HepG2 (cell line): ENCODE data around the gene ASIC2. TPM values are rescaled to one million over a fixed set of nuclear protein-coding genes. Genes with fewer than 3 reads are reported as not detected.

Experiments used
- ATAC-seq: fragments of 200-7000 bp; cut with Tn5 transposase; 3 replicates; pipeline ENCODE4 v1.9.1; 2020; ENCODE audit warnings: mild to moderate bottlenecking, moderate library complexity
- BruUV-seq: library from RNA; stranded (reverse); fragments of 400-500 nt; replicated peaks from 2 replicates; lab custom pipeline; 2021; lab: Mats Ljungman, UMichigan
- CTCF ChIA-PET: fragments of 300-600 bp; formaldehyde crosslinking; extraction: SDS; loops from one replicate; lab custom pipeline; 2021; ENCODE audit warnings: low total read pairs, inconsistent platforms, low intra/inter-chr PET ratio; lab: Yijun Ruan, JAX
- POLR2A ChIA-PET: fragments of 350-600 bp; sonication (Branson Sonifier 250); formaldehyde crosslinking; loops from one replicate; lab custom pipeline; 2020; ENCODE audit warnings: antibody characterized with exemption, inconsistent platforms; lab: Yijun Ruan, JAX
- DNase-seq: peaks from one replicate; pipeline ENCODE4 v3.0.0-alpha.2; 2015; ENCODE audit warnings: low spot score
- FAIRE-seq: peaks from 3 replicates; lab custom pipeline; 2011; peaks lifted over from hg19 to GRCh38; lab: Jason Lieb, UNC
- H2AFZ ChIP-seq: one replicate; pipeline ENCODE4 v1.6.1; 2011; ENCODE audit warnings: low read length, inconsistent platforms
- H3K27ac ChIP-seq: fragments of 300-600 bp; 3 replicates; pipeline ENCODE4 v1.8.0; 2011; ENCODE audit warnings: mixed run types, mild to moderate bottlenecking, mixed read lengths, low read length, inconsistent platforms; ENCODE audit not compliant: insufficient read depth; ENCODE audit errors: extremely low read length
- H3K27me3 ChIP-seq, 2 experiments: fragments of 200-600 bp in 1 of 2; 2 replicates in 1 of 2; 3 replicates in 1 of 2; pipeline versions ENCODE4 v1.6.0 to v1.8.0; 2011; ENCODE audit warnings: low read length in 2 of 2, mild to moderate bottlenecking in 2 of 2, moderate library complexity in 2 of 2, inconsistent platforms in 1 of 2; ENCODE audit not compliant: insufficient read depth in 2 of 2, control insufficient read depth in 1 of 2
- H3K36me3 ChIP-seq, 2 experiments: fragments of 200-600 bp in 1 of 2; replicated peaks in 1 of 2; 2 replicates in 1 of 2; 3 replicates in 1 of 2; pipeline versions ENCODE4 v1.5.1 to v1.8.0; 2011; ENCODE audit warnings: low read length in 2 of 2, inconsistent platforms in 1 of 2; ENCODE audit not compliant: insufficient read depth in 2 of 2, control insufficient read depth in 1 of 2
- H3K4me1 ChIP-seq: 2 replicates; pipeline ENCODE4 v1.5.1; 2012; ENCODE audit warnings: low read length, inconsistent platforms; ENCODE audit not compliant: insufficient read depth
- H3K4me2 ChIP-seq: 2 replicates; pipeline ENCODE4 v1.6.0; 2011; ENCODE audit warnings: low read depth, low read length, inconsistent platforms
- H3K4me3 ChIP-seq, 3 experiments: fragments of 200-600 bp in 1 of 3; sonication (generic), shearing (Covaris generic) in 1 of 3; replicated peaks in 1 of 3; 2 replicates each; pipeline ENCODE4 v1.5.1; 2011 to 2016; ENCODE audit warnings: low read length in 3 of 3, inconsistent platforms in 2 of 3, low read depth in 2 of 3, mild to moderate bottlenecking in 2 of 3, control low read depth in 1 of 3, mixed read lengths in 1 of 3; ENCODE audit not compliant: insufficient read depth in 1 of 3
- H3K79me2 ChIP-seq: one replicate; pipeline ENCODE4 v1.6.1; 2011; ENCODE audit warnings: low read length, inconsistent platforms; ENCODE audit not compliant: insufficient read depth
- H3K9ac ChIP-seq: 2 replicates; pipeline ENCODE4 v1.6.0; 2011; ENCODE audit warnings: mild to moderate bottlenecking, low read depth, low read length, inconsistent platforms; ENCODE audit not compliant: insufficient read depth
- H3K9me3 ChIP-seq: 2 replicates; pipeline ENCODE4 v1.5.1; 2012; ENCODE audit warnings: mild to moderate bottlenecking, low read length
- H4K20me1 ChIP-seq: 2 replicates; pipeline ENCODE4 v1.6.0; 2011; ENCODE audit warnings: inconsistent platforms, mild to moderate bottlenecking, low read length, moderate library complexity; ENCODE audit not compliant: insufficient read depth
- ARNTL ChIP-seq: sonication (generic); formaldehyde crosslinking; IDR thresholded peaks from 2 replicates; pipeline ENCODE4 v1.4.0; 2020; ENCODE audit warnings: mild to moderate bottlenecking, missing genetic modification reagents
- CEBPG ChIP-seq: IDR thresholded peaks from 2 replicates; pipeline ENCODE4 v1.6.1; 2016
- FOXK1 ChIP-seq: sonication (generic); formaldehyde crosslinking; IDR thresholded peaks from 2 replicates; pipeline ENCODE4 v1.4.0; 2020; ENCODE audit warnings: low read depth, missing genetic modification reagents, borderline replicate concordance
- GABPB1 ChIP-seq: IDR thresholded peaks from 2 replicates; pipeline ENCODE4 v1.6.1; 2016; ENCODE audit warnings: mild to moderate bottlenecking, missing genetic modification reagents, moderate library complexity, missing compliant biosample characterization
- HNF4A ChIP-seq: sonication (generic); formaldehyde crosslinking; IDR thresholded peaks from 2 replicates; pipeline ENCODE4 v1.4.0; 2020; ENCODE audit warnings: missing genetic modification reagents
- HOXA3 ChIP-seq: sonication (generic); formaldehyde crosslinking; IDR thresholded peaks from 2 replicates; pipeline ENCODE4 v1.5.0; 2020; ENCODE audit warnings: missing genetic modification reagents
- JARID2 ChIP-seq: sonication (generic); formaldehyde crosslinking; IDR thresholded peaks from 2 replicates; pipeline ENCODE4 v1.8.1; 2023; ENCODE audit warnings: missing genetic modification reagents, inconsistent platforms; ENCODE audit not compliant: insufficient replicate concordance
- KAT7 ChIP-seq: IDR thresholded peaks from 2 replicates; pipeline ENCODE4 v1.6.1; 2018; ENCODE audit warnings: borderline replicate concordance, missing compliant biosample characterization
- MXD1 ChIP-seq: sonication (generic); formaldehyde crosslinking; IDR thresholded peaks from 2 replicates; pipeline ENCODE4 v1.4.0; 2020; ENCODE audit warnings: mild to moderate bottlenecking, missing genetic modification reagents
- NR2F2 ChIP-seq: IDR thresholded peaks from 2 replicates; pipeline ENCODE4 v1.6.1; 2012; ENCODE audit warnings: low read depth, inconsistent platforms, borderline replicate concordance
- RAD51 ChIP-seq: fragments of 450-650 bp; IDR thresholded peaks from 2 replicates; pipeline ENCODE4 v1.6.1; 2016; ENCODE audit warnings: borderline replicate concordance
- SMYD3 ChIP-seq: sonication (generic); formaldehyde crosslinking; IDR thresholded peaks from 2 replicates; pipeline ENCODE4 v1.8.1; 2023; ENCODE audit warnings: mild to moderate bottlenecking, missing genetic modification reagents
- STAG1 ChIP-seq: sonication (generic); formaldehyde crosslinking; IDR thresholded peaks from 2 replicates; pipeline ENCODE4 v1.4.0; 2020; ENCODE audit warnings: missing genetic modification reagents
- ZNF501 ChIP-seq: sonication (generic); formaldehyde crosslinking; IDR thresholded peaks from 2 replicates; pipeline ENCODE4 v1.5.1; 2020; ENCODE audit warnings: mild to moderate bottlenecking, moderate library complexity, missing genetic modification reagents
- ZNF616 ChIP-seq: sonication (generic); formaldehyde crosslinking; IDR thresholded peaks from 2 replicates; pipeline ENCODE4 v1.5.0; 2020; ENCODE audit warnings: low read depth, mild to moderate bottlenecking, missing genetic modification reagents
- ZNF772 ChIP-seq: sonication (generic); formaldehyde crosslinking; IDR thresholded peaks from 2 replicates; pipeline ENCODE4 v1.5.0; 2020; ENCODE audit warnings: mild to moderate bottlenecking, missing genetic modification reagents
- WGBS: methylation state at CpG from one replicate; pipeline ENCODE4 v1.1.6; 2017; ENCODE audit warnings: low lambda C conversion rate; 5-methylcytosine and 5-hydroxymethylcytosine counted together
- in situ Hi-C: cut with HindIII; loops from 2 replicates; pipeline ENCODE4 v1.10.0; 2017; ENCODE audit warnings: low pct_unique_long_range_greater_than_20kb; ENCODE audit not compliant: extremely low pct_ligation_motif_present
- intact Hi-C: fragments of 100-400 bp; cut with micrococcal nuclease; formaldehyde crosslinking; loops from one replicate; pipeline ENCODE4 v1.10.0; 2022; ENCODE audit not compliant: unreplicated experiment
- polyA plus RNA-seq, 8 experiments: library from polyadenylated mRNA; depleted of rRNA in 3 of 8; stranded (reverse) in 7 of 8; unstranded in 1 of 8; fragments of >200 nt; fragmentation: Illumina TruSeq in 4 of 8; extraction: Trizol in 4 of 8; gene quantifications; 2 replicates each; pipeline versions ENCODE4 v1.2.1 to v1.2.3, GENCODE V29; 2011 to 2016; ENCODE audit warnings: low read depth in 4 of 8, missing spikeins in 1 of 8, mixed read lengths in 1 of 8; ENCODE audit not compliant: insufficient read depth in 1 of 8
- total RNA-seq, 5 experiments: library from RNA; depleted of rRNA; stranded (reverse); fragments of >200 nt; fragmentation: Illumina TruSeq; extraction: Trizol; gene quantifications; 2 replicates each; pipeline ENCODE4 v1.2.3, GENCODE V29; 2016; ENCODE audit warnings: low read depth in 1 of 5

Gene ASIC2
- total and polyA plus RNA-seq, 2 of the 13 experiments (the other 11 are each of a cell fraction or from before 2014, with no cell fraction given) = not detected

- CTCF ChIA-PET = no interaction called here
- Histone ChIP-seq H3K4me1 (no peaks in the 10 kb centered on the region), H3K27me3 (peaks cover 0 to 3% of the 10 kb centered on the region in 2 experiments; a peak in 2 of 5 replicates), H3K27ac (no peak overlapping the region), H3K36me3 (no peaks in the 10 kb centered on the region), H3K4me2 (no peak overlapping the region), H3K9ac (no peak overlapping the region), H3K79me2 (no peaks in the 10 kb centered on the region), H3K4me3 (no peak overlapping the region), H3K9me3 (no peaks in the 10 kb centered on the region), H4K20me1 (no peaks in the 10 kb centered on the region), H2AFZ (no peak overlapping the region)
- WGBS = 32% methylated on average over 12 of the region's 12 CpGs
- no peak for DNase-seq
- no peak for FAIRE-seq
- no TSS peak for BruUV-seq
- ATAC-seq = no peak
- in situ Hi-C loops (no loop called here), intact Hi-C loops (no loop called here)
- POLR2A ChIA-PET = no interaction called here
- no peak for TF ChIP-seq STAG1 (CRISPR knock-in tag)
- TF ChIP-seq HNF4A (CRISPR knock-in tag) = no peak
- TF ChIP-seq GABPB1 = no peak
- no peak for TF ChIP-seq KAT7 (CRISPR knock-in tag)
- TF ChIP-seq RAD51 = no peak
- TF ChIP-seq JARID2 (CRISPR knock-in tag) = no peak
- TF ChIP-seq MXD1 (CRISPR knock-in tag) = no peak
- TF ChIP-seq CEBPG = no peak
- TF ChIP-seq ZNF772 (CRISPR knock-in tag) = no peak
- no peak for TF ChIP-seq ZNF501
- no peak for TF ChIP-seq SMYD3 (CRISPR knock-in tag)
- TF ChIP-seq FOXK1 (CRISPR knock-in tag) = no peak
- TF ChIP-seq NR2F2 = no peak
- no peak for TF ChIP-seq HOXA3 (CRISPR knock-in tag)
- TF ChIP-seq ZNF616 (CRISPR knock-in tag) = no peak
- no peak for TF ChIP-seq ARNTL (CRISPR knock-in tag)
These were observed 220.5 kb downstream of the ASIC2 start for GRCh38 chr17:33072421-33073161.
